ENCODE measurements around the gene MRPS6.

MRPS6 gene

GRCh38 chr21:34132202-34132601, 58.8 kb downstream of the MRPS6 start:
- peak in 2 of 58 donors; percentile 5 to 12 for DNase-seq

GRCh38 chr21:34132926-34133325, 59.5 kb downstream of the MRPS6 start:
- DNase-seq: no peak

- DNase-seq: no peak
Measured at GRCh38 chr21:34133392-34133791, 60.0 kb downstream of the MRPS6 start.

DNA sequence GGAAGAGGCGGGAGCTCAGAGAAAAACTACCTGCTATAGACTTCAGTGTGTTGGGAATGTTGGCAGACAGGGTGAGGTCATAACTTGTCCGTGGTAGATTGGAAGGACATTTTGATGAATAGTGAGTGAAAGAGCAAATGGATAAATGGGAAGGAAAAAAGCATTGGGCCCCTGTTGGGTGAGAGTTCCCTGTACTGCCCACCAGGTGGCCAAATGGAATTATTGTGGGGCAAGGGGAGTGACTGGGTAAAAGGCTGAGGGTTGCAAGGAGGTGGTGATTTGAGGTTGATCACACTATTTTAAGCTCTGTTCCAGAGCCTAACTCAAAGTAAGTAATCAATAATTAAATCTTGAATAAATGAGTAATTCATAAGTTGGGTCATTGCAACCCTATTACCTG, 60.4 kb downstream of the MRPS6 start:
- DNase-seq: no peak

DNA sequence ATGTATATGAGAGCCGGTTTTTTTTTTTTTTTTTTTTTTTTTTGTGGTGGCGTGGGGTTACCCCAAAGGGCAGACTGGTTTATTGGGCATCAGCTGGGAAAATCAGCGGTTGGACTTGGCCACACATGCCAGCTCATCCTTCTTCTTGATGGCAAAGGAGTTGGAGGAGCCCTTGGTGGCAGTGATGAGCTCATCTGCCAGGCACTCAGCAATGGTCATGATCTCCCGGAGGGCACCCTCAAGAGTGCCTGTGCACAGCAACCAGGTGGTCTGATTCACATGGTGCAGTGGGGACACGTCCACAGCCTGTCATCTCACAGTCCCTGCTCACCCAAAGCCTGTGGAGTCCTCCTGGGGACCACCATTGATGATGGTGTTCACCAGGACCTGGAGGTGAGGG, 62.0 kb downstream of the MRPS6 start:
- DNase-seq: no peak

DNA sequence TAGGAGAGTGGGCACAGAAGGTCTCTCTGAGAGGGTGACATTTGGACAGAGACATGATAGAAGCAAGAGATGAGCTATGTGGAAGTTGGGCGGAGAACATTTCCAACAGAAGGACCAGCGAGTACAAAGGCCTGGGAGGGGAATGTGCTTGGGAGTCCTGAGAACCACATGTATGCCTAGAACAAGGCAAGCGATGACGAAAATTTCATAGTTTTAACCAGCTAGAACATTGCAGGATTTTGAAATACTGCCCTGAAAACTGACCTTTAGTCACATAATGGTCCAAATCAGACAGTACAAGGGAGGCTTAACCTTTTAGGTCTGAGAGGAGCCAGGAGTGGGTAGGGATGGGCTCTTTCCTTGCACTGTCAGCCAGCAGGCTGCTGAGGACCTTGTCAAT, 68.0 kb downstream of the MRPS6 start:
- no peak for DNase-seq

DNA sequence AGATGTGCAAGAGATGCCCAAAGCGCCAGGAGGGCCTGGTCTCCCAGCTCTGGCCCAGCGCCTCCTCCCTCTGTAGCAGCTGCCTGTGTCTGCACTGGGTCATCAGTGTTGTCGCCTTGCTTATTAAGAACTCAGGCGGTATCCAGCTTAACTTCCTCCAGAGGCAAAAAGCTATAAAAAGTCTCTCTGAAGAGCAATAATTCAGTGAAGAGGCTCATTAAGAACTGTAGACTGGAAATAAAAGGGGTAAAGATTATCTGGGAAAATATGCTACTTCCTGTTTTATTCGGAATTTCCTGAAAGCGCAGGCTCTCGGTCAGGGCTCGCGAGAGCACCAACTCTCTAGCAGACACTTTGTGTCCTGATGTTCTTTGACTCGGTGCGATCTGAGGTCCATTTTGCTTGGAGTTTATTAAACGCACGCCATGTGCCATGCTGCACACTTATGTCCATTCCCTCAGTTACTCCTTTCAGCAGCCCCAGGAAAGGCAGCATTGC, 70.4 kb downstream of the MRPS6 start:
- no peak for DNase-seq

DNA sequence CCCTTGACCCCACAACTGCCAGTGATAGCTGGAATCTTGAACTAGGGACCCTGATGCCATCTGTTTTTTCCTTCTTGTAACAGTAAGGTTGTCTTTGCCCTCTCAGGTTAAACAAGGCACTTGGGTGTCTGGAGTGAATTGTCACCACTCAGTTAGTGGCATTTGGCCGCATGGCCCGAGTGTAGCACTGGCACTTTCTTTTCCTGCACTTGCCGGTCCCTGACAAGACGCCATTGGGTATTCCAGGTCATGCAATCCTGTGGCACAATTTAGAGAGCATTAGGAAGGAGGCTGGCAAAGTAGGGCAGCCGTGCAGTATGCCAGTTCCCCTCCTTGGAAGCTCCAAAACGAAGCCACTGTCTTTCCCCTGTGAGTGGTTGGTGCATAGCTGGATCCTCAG, 70.8 kb downstream of the MRPS6 start:
- DNase-seq: no peak

DNA sequence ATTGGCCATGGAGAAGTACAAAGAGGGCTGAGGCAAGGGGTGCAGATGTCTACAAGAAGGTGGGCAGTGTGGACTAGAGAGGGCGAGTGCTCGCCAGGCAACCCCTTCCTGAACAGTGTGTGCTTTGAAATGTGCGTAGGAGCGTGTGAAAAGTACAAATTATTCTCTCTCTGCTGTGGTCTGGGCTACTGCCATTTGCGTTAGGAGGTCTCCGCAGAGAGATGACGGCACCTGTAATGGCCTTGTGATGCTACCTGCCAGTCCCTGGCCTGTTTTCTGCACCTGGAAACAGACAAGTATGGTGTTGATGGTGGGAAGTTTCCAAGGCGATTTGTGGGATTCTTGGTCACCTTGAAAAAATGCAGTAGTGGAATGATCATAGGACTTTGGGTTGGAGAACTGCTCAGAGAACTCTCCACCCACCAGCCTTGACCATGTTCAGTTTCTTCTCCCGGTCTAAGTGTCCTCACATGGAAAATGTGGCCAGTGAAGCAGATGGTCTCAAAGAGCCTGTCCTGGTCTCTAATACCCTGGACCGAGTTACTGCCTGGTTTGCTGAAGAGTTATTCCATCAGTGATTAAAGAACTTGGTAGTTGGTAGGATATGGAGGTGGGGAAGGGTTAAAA, 74.5 kb downstream of the MRPS6 start:
- no peak for DNase-seq

DNA sequence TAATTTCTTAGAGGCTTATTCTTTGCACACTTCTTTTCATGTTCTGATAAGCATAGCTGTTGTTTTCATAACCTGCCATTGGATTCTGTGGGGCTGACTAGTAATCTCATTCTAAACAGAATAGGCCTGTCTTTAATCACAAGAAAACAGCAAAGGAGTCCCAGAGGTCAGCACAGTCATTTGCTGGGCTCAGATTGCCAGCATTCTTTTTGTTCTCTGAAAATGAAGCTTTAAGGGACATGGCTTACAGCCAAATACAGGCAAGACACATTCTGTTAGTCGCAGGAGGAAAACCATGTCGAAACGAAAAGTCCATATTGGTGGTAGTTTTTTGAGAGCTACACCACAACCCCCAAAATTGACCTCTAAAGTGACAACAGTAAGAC, 75.0 kb downstream of the MRPS6 start:
- DNase-seq: no peak

- DNase-seq: peak in 4 of 58 donors; percentile 5 to 13 (median 10)
Measured at GRCh38 chr21:34148826-34149558, 75.6 kb downstream of the MRPS6 start.

- no peak for DNase-seq
Measured at GRCh38 chr21:34152500-34152899, 79.1 kb downstream of the MRPS6 start.

- no peak for DNase-seq
Measured at GRCh38 chr21:34154878-34155277, 81.5 kb downstream of the MRPS6 start.

DNA sequence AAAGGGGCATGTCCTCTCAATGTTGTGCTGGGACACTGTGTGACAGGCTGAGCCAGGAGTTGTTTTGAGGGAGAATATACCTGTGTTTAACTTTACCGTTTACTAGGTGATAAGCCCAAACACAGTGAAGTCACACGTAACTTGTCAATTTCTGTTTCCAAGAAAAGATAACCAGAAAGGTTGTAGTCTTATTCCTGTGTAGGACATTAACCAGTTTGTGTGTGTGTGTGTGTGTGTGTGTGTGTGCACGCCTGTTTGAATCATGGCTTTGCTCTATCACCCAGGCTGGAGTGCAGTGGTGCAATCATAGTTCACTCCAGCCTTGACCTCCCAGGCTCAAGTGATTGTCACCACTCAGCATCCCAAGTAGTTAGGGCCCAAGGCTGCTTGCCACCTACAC, 83.6 kb downstream of the MRPS6 start:
- DNase-seq: no peak

DNA sequence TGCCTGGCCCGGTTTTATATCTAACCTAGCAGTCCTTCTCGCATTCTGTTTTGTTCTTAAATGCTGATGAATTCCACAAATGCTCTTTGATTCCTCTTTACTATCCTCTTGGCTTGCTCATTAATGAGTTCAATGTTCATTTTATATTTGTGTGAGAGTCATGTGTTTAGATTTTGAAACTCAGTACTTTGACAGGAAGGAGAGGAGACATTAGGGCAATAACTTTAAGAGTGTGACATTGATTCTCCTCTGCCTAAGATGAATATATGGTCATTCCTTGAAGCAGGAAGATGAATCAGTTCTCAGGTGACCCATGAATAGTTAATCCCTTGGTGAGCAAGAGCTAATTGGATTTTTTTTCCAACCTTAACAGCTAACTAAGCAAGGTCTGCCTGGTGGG, 84.1 kb downstream of the MRPS6 start:
- no peak for DNase-seq

DNA sequence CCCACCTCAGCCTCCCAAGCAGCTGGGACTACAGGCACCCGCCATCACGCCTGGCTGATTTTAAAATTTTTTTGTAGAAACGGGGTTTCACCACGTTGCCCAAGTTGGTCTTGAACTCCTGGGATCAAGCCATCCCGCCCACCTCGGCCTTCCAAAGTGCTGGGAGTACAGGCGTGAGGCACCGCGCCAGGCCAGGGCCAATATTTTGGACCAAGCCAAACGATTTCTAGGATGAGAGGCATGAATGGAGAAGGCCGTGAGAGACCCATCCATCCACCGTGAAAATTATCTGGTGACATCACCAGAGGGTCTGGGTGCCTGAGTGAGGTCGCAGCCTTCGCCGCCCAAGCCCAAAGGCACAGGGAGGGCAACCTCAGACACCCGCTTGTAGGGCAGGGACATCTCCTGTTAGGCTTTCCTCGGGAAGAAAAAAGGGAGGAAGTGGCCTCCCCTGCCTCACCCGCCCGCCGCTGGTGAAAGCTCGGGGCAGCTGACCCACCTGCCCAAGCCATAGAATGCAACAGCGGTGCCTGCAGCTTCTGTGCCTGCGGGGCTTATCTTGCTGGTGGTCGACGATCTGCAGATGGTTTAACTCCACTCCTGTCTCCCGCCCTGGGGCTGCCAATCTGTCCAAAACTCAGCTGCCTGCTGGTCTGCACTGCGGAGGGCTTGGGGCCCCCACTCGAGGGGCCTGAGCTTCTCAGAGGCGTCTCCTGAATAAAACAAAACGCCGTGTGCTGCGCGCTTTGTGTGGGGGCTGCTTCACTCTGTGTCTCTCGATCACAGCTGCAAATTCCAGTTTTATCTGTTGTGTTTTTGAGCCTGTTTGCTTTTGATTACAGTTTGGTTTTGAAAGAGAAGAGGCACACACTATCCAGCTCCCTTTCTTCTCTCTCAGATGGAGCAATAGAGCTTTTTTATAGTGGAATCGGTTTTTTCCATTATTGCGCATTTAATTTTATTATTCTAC, 85.8 kb downstream of the MRPS6 start:
- DNase-seq: peak in 2 of 58 donors; percentile 6 to 8

GRCh38 chr21:34166468-34166867, 93.1 kb downstream of the MRPS6 start:
- DNase-seq: no peak

- DNase-seq: no peak
Measured at GRCh38 chr21:34170886-34171285, 97.5 kb downstream of the MRPS6 start.

DNA sequence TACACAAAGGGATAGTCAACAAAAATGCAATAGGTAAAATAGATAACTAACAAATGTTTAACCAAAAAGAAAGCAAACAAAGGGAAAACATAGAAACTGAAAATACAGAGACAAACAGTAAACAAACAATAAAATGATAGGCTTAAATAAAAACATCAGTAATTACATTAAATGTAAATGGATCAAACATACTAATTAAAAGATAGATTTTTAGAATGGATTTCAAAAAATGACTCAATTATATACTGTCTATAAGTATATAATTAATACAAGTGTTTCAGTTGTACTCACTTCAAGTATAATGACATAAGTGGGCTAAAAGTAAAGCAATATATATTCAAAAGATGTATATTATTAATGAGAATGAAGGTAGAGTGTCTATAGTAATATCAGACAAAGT, 101.1 kb downstream of the MRPS6 start:
- DNase-seq: no peak

- DNase-seq: no peak
Measured at GRCh38 chr21:34176448-34176847, 103.1 kb downstream of the MRPS6 start.

- DNase-seq: no peak
Measured at GRCh38 chr21:34177919-34178567, 104.7 kb downstream of the MRPS6 start.

All from anterior cingulate cortex (tissue), 58 donors.